HS-27A (cell line): ENCODE data around the gene ARL15.

Experiments
- DNase-seq: peaks from one replicate; pipeline ENCODE4 v3.0.0-alpha.2; 2012; ENCODE audit warnings: low read depth, missing footprints

Gene ARL15

GRCh38 chr5:54022223-54022622 lies 288.1 kb downstream of the ARL15 start:
- DNase-seq = no peak

- DNase-seq = no peak
Observed at GRCh38 chr5:54021431-54022164, 288.8 kb downstream of the ARL15 start.

- DNase-seq = no peak
Observed at GRCh38 chr5:54018438-54018837, 291.9 kb downstream of the ARL15 start.

GRCh38 chr5:54017580-54017979 lies 292.8 kb downstream of the ARL15 start:
- DNase-seq = no peak

GRCh38 chr5:54013556-54014194 lies 296.7 kb downstream of the ARL15 start:
- peak; percentile 40 for DNase-seq

- no peak for DNase-seq
Observed at GRCh38 chr5:54009828-54010227, 300.5 kb downstream of the ARL15 start.

- no peak for DNase-seq
Observed at GRCh38 chr5:54009357-54009756, 301.0 kb downstream of the ARL15 start.

GRCh38 chr5:54007827-54008777 lies 302.3 kb downstream of the ARL15 start:
- DNase-seq = no peak

GRCh38 chr5:54004697-54005096 lies 305.7 kb downstream of the ARL15 start:
- no peak for DNase-seq

GRCh38 chr5:54002779-54003178 lies 307.6 kb downstream of the ARL15 start:
- no peak for DNase-seq

- no peak for DNase-seq
Observed at GRCh38 chr5:54001976-54002775, 308.2 kb downstream of the ARL15 start.

GRCh38 chr5:54000011-54000410 lies 310.4 kb downstream of the ARL15 start:
- no peak for DNase-seq

GRCh38 chr5:53997736-53998627 lies 312.4 kb downstream of the ARL15 start:
- no peak for DNase-seq

GRCh38 chr5:53996008-53996407 lies 314.4 kb downstream of the ARL15 start:
- no peak for DNase-seq

- no peak for DNase-seq
Observed at GRCh38 chr5:53994148-53994547, 316.2 kb downstream of the ARL15 start.

- no peak for DNase-seq
Observed at GRCh38 chr5:53991942-53992341, 318.4 kb downstream of the ARL15 start.

GRCh38 chr5:53987101-53987500 lies 323.3 kb downstream of the ARL15 start:
- DNase-seq = no peak

GRCh38 chr5:53985796-53986195 lies 324.6 kb downstream of the ARL15 start:
- no peak for DNase-seq

GRCh38 chr5:53984971-53985370 lies 325.4 kb downstream of the ARL15 start:
- DNase-seq = no peak

- DNase-seq = no peak
Observed at GRCh38 chr5:53983568-53984460, 326.6 kb downstream of the ARL15 start.
